GM18505 (cell line): Measurements from ENCODE around the gene BAG2.

Experiments
- ATAC-seq: cut with Tn5 transposase; IDR thresholded peaks from one replicate; pipeline ENCODE4 v1.9.1; 2021; ENCODE audit not compliant: unreplicated experiment
- POLR2A ChIP-seq: IDR thresholded peaks from 4 replicates; pipeline ENCODE4 v1.6.1; 2011; ENCODE audit warnings: borderline replicate concordance; ENCODE audit not compliant: insufficient read depth, insufficient read length; ENCODE audit errors: extremely low read depth

BAG2 gene

GRCh38 chr6:57221191-57221935, 49.2 kb downstream of the BAG2 start:
- ATAC-seq, result peak; percentile 60
- no peak for TF ChIP-seq POLR2A

DNA sequence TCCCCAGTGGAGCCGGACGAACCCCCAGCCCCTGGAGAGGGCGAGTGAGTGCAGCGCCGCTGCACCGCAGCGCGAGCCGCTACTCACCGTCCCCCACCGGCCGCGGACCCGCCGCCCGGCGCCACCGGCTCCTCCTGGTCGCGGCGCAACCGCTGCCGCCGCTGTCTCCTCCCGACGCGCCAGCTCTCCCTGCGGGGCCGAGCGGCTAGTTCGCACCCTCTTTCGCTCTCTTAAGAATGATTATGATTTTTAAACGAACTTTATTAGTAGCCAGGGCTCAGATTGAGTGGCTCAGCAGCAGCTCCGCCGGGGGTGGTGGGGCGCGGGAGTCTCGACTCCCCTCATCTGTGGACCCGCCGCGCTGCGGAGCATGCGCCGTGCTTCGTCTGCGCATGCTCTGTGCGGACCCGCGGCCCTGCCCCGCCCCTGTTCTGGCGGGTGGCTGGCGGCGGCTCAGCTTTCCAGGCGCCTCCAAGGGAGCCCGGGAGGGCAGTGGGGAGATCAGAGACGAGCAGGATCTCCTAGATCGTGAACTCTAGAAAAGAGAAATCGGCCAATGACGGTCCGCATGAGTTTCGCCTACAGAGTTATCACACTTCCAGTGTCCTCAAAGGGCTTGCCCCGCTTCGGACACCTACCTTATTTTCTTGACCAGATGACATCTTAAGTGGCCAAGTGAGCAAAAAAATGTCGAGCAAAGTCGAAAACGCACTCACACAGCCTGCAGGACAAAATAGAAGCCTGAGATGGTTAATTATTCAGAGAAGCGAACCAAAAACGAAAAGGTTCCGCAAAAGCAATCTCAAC, 50.0 kb downstream of the BAG2 start, which contains the start of gene RAB23:
Gene RAB23 (minus strand): TSS at position 372 of the 807 bp plus-strand sequence. CDS start 11,927 bp downstream, outside the sequence.
- peak; percentile 89 for ATAC-seq

GRCh38 chr6:57222743-57223077, 50.6 kb downstream of the BAG2 start:
- TF ChIP-seq POLR2A, result no peak
- ATAC-seq, result no peak

More for the DNA sequence above, 50.0 kb downstream of the BAG2 start, which contains the start of gene RAB23:
- peak; percentile 75 for TF ChIP-seq POLR2A

GRCh38 chr6:57224769-57225515, 52.8 kb downstream of the BAG2 start:
- ATAC-seq, result no peak
- no peak for TF ChIP-seq POLR2A

DNA sequence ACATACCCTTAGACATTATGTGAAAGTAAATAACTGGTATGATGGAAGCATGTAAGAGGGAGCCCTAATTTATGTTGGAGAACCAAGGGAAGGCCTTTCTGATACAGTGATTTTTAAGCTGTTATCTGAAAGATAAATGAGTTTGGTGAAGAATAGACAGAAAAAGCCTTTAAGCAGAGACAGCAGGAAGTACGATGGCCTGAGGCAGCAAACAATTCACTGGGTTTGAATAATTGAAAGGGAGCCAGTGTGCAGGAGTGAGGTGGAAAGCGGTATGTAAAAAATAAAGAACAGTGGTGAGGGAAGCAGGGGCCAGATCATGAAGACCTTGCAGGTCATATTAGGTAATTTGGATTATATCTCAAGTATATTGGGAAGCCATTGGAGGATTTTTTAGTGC, 54.1 kb downstream of the BAG2 start:
- no peak for ATAC-seq
- no peak for TF ChIP-seq POLR2A
